Measurements from ENCODE around the gene EPB41L4B. TPM values are rescaled to one million over a fixed set of nuclear protein-coding genes. Genes with fewer than 3 reads are reported as not detected.
A peak's percentile ranks its signal among the peaks of the same experiment; 100 is the strongest.

Gene EPB41L4B
- total and polyA plus RNA-seq, 2 experiments from 2014 or later = 11.0 to 32.2 TPM

DNA sequence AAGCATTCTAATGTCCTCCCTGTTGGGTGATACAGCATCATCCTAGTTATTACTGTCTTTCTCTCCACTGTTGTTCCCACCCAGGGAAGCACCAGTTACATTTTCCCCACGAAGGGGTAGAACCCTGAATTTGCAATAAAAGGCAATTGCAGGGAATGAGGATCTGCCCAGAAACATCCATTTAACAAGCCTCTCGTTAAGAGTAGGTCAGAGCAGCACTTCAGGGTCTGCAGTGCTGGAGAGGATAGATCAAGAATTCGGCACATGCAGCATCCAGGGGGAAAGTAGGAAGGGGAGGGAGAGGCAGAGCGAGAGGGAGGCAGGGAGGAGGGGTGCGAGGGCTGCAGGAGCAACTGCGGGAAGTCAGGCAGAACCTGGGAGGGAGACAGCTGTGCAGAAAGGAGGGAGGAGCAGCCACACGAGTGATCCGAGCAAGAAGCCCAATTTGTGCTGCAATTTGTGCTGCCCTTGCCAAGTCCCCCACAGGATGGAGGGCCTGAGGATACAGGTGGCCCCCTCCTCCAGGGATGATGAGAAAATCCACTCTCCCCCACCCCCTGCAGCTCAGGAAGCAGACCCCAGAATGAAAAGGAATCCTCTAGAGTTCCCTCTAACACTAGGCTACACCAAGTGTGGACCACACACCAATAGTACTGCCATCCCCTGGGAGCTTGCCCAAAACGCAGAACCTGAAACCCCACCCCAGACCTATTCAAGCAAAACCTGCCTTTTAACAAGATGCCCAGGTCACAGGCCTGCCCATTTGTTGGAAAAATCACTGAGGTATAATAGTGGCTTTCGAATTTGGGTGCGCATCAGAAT, 62.2 kb downstream of the EPB41L4B start:
- DNase-seq (ENCODE audit: low spot score) = peak; percentile 73
- Histone ChIP-seq H3K9me2 (ENCODE audit: insufficient read depth) (no peaks in the 10 kb centered on the region), H3K27me3 (ENCODE audit: insufficient read depth) (no peaks in the 10 kb centered on the region), H2AFZ (no peak overlapping the region), H3K4me1 (ENCODE audit: insufficient read depth) (peaks cover 23% of the 10 kb centered on the region), H3K79me2 (replicated peaks; ENCODE audit: insufficient read depth) (0 out of 2 replicates have a peak, but pooled peaks cover under 1% of the 10 kb centered on the region), H3K27ac (ENCODE audit: low read depth) (peak overlapping the region; percentile 67), H3K4me2 (peak overlapping the region; percentile 62), H3K36me3 (ENCODE audit: insufficient read depth) (no peaks in the 10 kb centered on the region), H3F3A (replicated peaks; ENCODE audit: low read depth) (0 out of 2 replicates have a peak, but pooled peaks cover 3% of the 10 kb centered on the region), H4K20me1 (replicated peaks; ENCODE audit: insufficient read depth) (peaks cover 12% of the 10 kb centered on the region), H3K4me3 (no peak overlapping the region)
- H3K4me1 Mint-ChIP-seq = peaks cover 48% of the 10 kb centered on the region
- H3K9me3 Mint-ChIP-seq = no peaks in the 10 kb centered on the region
- peak; percentile 91 for ATAC-seq
- peaks cover 29% of the 10 kb centered on the region for H3K36me3 Mint-ChIP-seq (ENCODE audit: low read depth)
- TF ChIP-seq ZNF114 (CRISPR knock-in tag; IDR thresholded peaks at IDR 0.05) (no peak), CTCF (conservative IDR thresholded peaks at IDR 0.05; ENCODE audit: low read depth in 2 of 2) (no peak), STAT1 (IDR thresholded peaks at IDR 0.05; ENCODE audit: unreplicated experiment) (no peak), NANOG (IDR thresholded peaks at IDR 0.05; ENCODE audit: borderline replicate concordance) (no peak), JUNB (IDR thresholded peaks at IDR 0.05; ENCODE audit: unreplicated experiment) (no peak), POLR2AphosphoS5 (IDR thresholded peaks at IDR 0.05; ENCODE audit: low read depth) (no peak), ZNF331 (CRISPR knock-in tag; IDR thresholded peaks at IDR 0.05; ENCODE audit: low read depth) (no peak), EZH2 (IDR thresholded peaks at IDR 0.05; ENCODE audit: low read depth, unreplicated experiment) (no peak)
- TF ChIP-seq, protein P1, sequence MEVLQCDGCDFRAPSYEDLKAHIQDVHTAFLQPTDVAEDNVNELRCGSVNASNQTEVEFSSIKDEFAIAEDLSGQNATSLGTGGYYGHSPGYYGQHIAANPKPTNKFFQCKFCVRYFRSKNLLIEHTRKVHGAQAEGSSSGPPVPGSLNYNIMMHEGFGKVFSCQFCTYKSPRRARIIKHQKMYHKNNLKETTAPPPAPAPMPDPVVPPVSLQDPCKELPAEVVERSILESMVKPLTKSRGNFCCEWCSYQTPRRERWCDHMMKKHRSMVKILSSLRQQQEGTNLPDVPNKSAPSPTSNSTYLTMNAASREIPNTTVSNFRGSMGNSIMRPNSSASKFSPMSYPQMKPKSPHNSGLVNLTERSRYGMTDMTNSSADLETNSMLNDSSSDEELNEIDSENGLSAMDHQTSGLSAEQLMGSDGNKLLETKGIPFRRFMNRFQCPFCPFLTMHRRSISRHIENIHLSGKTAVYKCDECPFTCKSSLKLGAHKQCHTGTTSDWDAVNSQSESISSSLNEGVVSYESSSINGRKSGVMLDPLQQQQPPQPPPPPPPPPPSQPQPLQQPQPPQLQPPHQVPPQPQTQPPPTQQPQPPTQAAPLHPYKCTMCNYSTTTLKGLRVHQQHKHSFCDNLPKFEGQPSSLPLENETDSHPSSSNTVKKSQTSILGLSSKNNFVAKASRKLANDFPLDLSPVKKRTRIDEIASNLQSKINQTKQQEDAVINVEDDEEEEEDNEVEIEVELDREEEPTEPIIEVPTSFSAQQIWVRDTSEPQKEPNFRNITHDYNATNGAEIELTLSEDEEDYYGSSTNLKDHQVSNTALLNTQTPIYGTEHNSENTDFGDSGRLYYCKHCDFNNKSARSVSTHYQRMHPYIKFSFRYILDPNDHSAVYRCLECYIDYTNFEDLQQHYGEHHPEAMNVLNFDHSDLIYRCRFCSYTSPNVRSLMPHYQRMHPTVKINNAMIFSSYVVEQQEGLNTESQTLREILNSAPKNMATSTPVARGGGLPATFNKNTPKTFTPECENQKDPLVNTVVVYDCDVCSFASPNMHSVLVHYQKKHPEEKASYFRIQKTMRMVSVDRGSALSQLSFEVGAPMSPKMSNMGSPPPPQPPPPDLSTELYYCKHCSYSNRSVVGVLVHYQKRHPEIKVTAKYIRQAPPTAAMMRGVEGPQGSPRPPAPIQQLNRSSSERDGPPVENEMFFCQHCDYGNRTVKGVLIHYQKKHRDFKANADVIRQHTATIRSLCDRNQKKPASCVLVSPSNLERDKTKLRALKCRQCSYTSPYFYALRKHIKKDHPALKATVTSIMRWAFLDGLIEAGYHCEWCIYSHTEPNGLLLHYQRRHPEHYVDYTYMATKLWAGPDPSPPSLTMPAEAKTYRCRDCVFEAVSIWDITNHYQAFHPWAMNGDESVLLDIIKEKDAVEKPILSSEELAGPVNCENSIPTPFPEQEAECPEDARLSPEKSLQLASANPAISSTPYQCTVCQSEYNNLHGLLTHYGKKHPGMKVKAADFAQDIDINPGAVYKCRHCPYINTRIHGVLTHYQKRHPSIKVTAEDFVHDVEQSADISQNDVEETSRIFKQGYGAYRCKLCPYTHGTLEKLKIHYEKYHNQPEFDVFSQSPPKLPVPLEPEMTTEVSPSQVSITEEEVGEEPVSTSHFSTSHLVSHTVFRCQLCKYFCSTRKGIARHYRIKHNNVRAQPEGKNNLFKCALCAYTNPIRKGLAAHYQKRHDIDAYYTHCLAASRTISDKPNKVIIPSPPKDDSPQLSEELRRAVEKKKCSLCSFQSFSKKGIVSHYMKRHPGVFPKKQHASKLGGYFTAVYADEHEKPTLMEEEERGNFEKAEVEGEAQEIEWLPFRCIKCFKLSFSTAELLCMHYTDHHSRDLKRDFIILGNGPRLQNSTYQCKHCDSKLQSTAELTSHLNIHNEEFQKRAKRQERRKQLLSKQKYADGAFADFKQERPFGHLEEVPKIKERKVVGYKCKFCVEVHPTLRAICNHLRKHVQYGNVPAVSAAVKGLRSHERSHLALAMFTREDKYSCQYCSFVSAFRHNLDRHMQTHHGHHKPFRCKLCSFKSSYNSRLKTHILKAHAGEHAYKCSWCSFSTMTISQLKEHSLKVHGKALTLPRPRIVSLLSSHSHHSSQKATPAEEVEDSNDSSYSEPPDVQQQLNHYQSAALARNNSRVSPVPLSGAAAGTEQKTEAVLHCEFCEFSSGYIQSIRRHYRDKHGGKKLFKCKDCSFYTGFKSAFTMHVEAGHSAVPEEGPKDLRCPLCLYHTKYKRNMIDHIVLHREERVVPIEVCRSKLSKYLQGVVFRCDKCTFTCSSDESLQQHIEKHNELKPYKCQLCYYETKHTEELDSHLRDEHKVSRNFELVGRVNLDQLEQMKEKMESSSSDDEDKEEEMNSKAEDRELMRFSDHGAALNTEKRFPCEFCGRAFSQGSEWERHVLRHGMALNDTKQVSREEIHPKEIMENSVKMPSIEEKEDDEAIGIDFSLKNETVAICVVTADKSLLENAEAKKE (CRISPR knock-in tag; IDR thresholded peaks at IDR 0.05) = no peak
- TF ChIP-seq, protein P2, sequence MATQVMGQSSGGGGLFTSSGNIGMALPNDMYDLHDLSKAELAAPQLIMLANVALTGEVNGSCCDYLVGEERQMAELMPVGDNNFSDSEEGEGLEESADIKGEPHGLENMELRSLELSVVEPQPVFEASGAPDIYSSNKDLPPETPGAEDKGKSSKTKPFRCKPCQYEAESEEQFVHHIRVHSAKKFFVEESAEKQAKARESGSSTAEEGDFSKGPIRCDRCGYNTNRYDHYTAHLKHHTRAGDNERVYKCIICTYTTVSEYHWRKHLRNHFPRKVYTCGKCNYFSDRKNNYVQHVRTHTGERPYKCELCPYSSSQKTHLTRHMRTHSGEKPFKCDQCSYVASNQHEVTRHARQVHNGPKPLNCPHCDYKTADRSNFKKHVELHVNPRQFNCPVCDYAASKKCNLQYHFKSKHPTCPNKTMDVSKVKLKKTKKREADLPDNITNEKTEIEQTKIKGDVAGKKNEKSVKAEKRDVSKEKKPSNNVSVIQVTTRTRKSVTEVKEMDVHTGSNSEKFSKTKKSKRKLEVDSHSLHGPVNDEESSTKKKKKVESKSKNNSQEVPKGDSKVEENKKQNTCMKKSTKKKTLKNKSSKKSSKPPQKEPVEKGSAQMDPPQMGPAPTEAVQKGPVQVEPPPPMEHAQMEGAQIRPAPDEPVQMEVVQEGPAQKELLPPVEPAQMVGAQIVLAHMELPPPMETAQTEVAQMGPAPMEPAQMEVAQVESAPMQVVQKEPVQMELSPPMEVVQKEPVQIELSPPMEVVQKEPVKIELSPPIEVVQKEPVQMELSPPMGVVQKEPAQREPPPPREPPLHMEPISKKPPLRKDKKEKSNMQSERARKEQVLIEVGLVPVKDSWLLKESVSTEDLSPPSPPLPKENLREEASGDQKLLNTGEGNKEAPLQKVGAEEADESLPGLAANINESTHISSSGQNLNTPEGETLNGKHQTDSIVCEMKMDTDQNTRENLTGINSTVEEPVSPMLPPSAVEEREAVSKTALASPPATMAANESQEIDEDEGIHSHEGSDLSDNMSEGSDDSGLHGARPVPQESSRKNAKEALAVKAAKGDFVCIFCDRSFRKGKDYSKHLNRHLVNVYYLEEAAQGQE (IDR thresholded peaks at IDR 0.05; ENCODE audit: unreplicated experiment) = no peak
- H3K4me3 Mint-ChIP-seq = no peak overlapping the region
- H3K27ac Mint-ChIP-seq = peak overlapping the region; percentile 51; the same call in 1 of the 2 replicates
- H3K27me3 Mint-ChIP-seq (ENCODE audit: insufficient read depth, low read depth, poor library complexity) = peaks cover 10% of the 10 kb centered on the region
